HG03064 (cell line): ENCODE results near the gene NUDT4.

Experiments
- ATAC-seq: cut with Tn5 transposase; IDR thresholded peaks from one replicate; pipeline ENCODE4 v1.9.1; 2021; ENCODE audit warnings: low read depth; ENCODE audit not compliant: unreplicated experiment

Gene NUDT4

GRCh38 chr12:93377252-93378195 lies at the start of gene NUDT4:
NUDT4 (plus strand) TSS chr12:93377925; CDS start chr12:93378323, 398 bp downstream.
- ATAC-seq = peak; percentile 65

GRCh38 chr12:93333054-93333453 lies 44.7 kb upstream of the NUDT4 start:
- ATAC-seq = no peak

- no peak for ATAC-seq
These were observed 43.9 kb upstream of the NUDT4 start for GRCh38 chr12:93333828-93334227.

GRCh38 chr12:93335603-93336162 lies 42.0 kb upstream of the NUDT4 start:
- ATAC-seq = no peak

- ATAC-seq = no peak
These were observed 41.4 kb upstream of the NUDT4 start for GRCh38 chr12:93336291-93336741.

- ATAC-seq = no peak
These were observed 39.1 kb upstream of the NUDT4 start for GRCh38 chr12:93338598-93338997.

GRCh38 chr12:93339695-93340094 lies 38.0 kb upstream of the NUDT4 start:
- ATAC-seq = no peak

- ATAC-seq = no peak
These were observed 36.2 kb upstream of the NUDT4 start for GRCh38 chr12:93341409-93342049.

- ATAC-seq = no peak
These were observed 30.5 kb upstream of the NUDT4 start for GRCh38 chr12:93347054-93347785.

- no peak for ATAC-seq
These were observed 28.9 kb upstream of the NUDT4 start for GRCh38 chr12:93348575-93349435.

GRCh38 chr12:93351726-93352125 lies 26.0 kb upstream of the NUDT4 start:
- no peak for ATAC-seq

GRCh38 chr12:93352321-93352720 lies 25.4 kb upstream of the NUDT4 start:
- ATAC-seq = no peak

- no peak for ATAC-seq
These were observed 21.5 kb upstream of the NUDT4 start for GRCh38 chr12:93356214-93356613.

GRCh38 chr12:93358058-93358457 lies 19.7 kb upstream of the NUDT4 start:
- ATAC-seq = no peak

GRCh38 chr12:93358821-93359220 lies 18.9 kb upstream of the NUDT4 start:
- no peak for ATAC-seq

GRCh38 chr12:93360688-93361087 lies 17.0 kb upstream of the NUDT4 start:
- no peak for ATAC-seq

- ATAC-seq = no peak
These were observed 16.4 kb upstream of the NUDT4 start for GRCh38 chr12:93361151-93361919.

- ATAC-seq = peak; percentile 66
These were observed 13.9 kb upstream of the NUDT4 start for GRCh38 chr12:93363841-93364297.
